H1 (cell line): ENCODE data around the gene RNF144A. TPM values are rescaled to one million over a fixed set of nuclear protein-coding genes. Genes with fewer than 3 reads are reported as not detected.

Source experiments
- ASH2L ChIP-seq: fragments of 200-600, 300-600 bp; sonication (generic); IDR thresholded peaks from one replicate; pipeline ENCODE4 v1.7.1; 2017; ENCODE audit warnings: low read length
- CTCF ChIP-seq, 3 experiments: IDR thresholded peaks; 1 replicate in 2 of 3; 2 replicates in 1 of 3; pipeline versions ENCODE4 v1.5.1 to v1.6.1; 2011; ENCODE audit warnings: low read length in 3 of 3, mild to moderate bottlenecking in 3 of 3, inconsistent platforms in 2 of 3, low read depth in 1 of 3, moderate library complexity in 1 of 3; ENCODE audit not compliant: insufficient read depth in 1 of 3; ENCODE audit errors: control extremely low read depth in 1 of 3
- KDM1A ChIP-seq: fragments of 200-600, 300-600 bp; sonication (generic); IDR thresholded peaks from 2 replicates; pipeline ENCODE4 v1.7.1; 2016; ENCODE audit warnings: mild to moderate bottlenecking, low read length, borderline replicate concordance
- NANOG ChIP-seq: IDR thresholded peaks from 2 replicates; pipeline ENCODE4 v1.6.1; 2011; ENCODE audit warnings: low read length, low read depth, mild to moderate bottlenecking, inconsistent platforms; ENCODE audit not compliant: insufficient read depth, poor library complexity, severe bottlenecking
- PHF8 ChIP-seq: fragments of 200-600 bp; sonication (generic); conservative IDR thresholded peaks from 2 replicates; pipeline ENCODE4 v1.7.1; 2012; ENCODE audit warnings: low read depth, mild to moderate bottlenecking, inconsistent platforms, low read length, moderate library complexity
- RAD21 ChIP-seq, 2 experiments: IDR thresholded peaks in 1 of 2; conservative IDR thresholded peaks in 1 of 2; 2 replicates each; pipeline ENCODE4 v1.6.1; 2011; ENCODE audit warnings: low read depth in 2 of 2, low read length in 2 of 2, improper control_type of control experiment in 1 of 2, inconsistent platforms in 1 of 2, mild to moderate bottlenecking in 1 of 2, moderate library complexity in 1 of 2
- SIX5 ChIP-seq: IDR thresholded peaks from 2 replicates; pipeline ENCODE4 v1.6.1; 2011; ENCODE audit warnings: mild to moderate bottlenecking, low read depth, low read length
- SUZ12 ChIP-seq: fragments of 200-600 bp; sonication (generic); IDR thresholded peaks from 2 replicates; pipeline ENCODE4 v1.6.1; 2012; ENCODE audit warnings: mild to moderate bottlenecking, inconsistent platforms, low read length, moderate library complexity, mixed read lengths
- polyA plus RNA-seq, 7 experiments: library from polyadenylated mRNA; depleted of rRNA in 3 of 7; stranded (reverse) in 5 of 7; unstranded in 2 of 7; fragments of >200 nt in 5 of 7; fragments of 200-250 nt in 2 of 7; gene quantifications; 1 replicate in 5 of 7; 2 replicates in 1 of 7; 4 replicates in 1 of 7; pipeline versions ENCODE4 v1.2.1 to v1.2.3, GENCODE V29; 2011 to 2013; ENCODE audit warnings: missing spikeins in 2 of 7, mixed read lengths in 2 of 7
- total RNA-seq: library from RNA; stranded (reverse); fragmentation: NEBNext Ultra II Directional; extraction: Animal tissue kit (Norgen Biotek cat#: 25700); gene quantifications from 2 replicates; pipeline ENCODE4 v1.2.1, GENCODE V29; 2021

Gene RNF144A
- total and polyA plus RNA-seq, 2 of the 8 experiments (the other 6 are each of a cell fraction or from before 2014, with no cell fraction given) = 14.0 to 15.0 TPM

GRCh38 chr2:7044253-7045250 lies 127.3 kb downstream of the RNF144A start (continued):
- TF ChIP-seq CTCF (IDR thresholded peaks at IDR 0.05; ENCODE audit: control extremely low read depth in 1 of 3, insufficient read depth in 1 of 3, low read depth in 1 of 3, low read length in 3 of 3) = peak; percentile 78 to 96 (median 95)
- TF ChIP-seq NANOG = no peak
- TF ChIP-seq KDM1A = no peak
- no peak for TF ChIP-seq PHF8
- TF ChIP-seq SIX5 = no peak
- TF ChIP-seq RAD21 (IDR thresholded peaks at IDR 0.05 in 1 of 2, conservative IDR thresholded peaks at IDR 0.05 in 1 of 2; ENCODE audit: low read depth in 2 of 2, low read length in 2 of 2) = peak; percentile 59 to 71
- TF ChIP-seq SUZ12 = no peak
- TF ChIP-seq ASH2L = no peak
